ENCODE data around the gene IFT122.

IFT122 gene

DNA sequence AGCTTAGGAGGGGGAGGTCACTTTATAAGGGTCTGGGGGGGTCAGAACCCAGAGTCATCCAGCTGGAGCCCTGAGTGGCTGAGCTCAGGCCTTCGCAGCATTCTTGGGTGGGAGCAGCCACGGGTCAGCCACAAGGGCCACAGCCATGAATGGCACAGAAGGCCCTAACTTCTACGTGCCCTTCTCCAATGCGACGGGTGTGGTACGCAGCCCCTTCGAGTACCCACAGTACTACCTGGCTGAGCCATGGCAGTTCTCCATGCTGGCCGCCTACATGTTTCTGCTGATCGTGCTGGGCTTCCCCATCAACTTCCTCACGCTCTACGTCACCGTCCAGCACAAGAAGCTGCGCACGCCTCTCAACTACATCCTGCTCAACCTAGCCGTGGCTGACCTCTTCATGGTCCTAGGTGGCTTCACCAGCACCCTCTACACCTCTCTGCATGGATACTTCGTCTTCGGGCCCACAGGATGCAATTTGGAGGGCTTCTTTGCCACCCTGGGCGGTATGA is 88.6 kb downstream of the IFT122 start, which contains the start of gene RHO:
RHO (plus strand) TSS at position 51 of the 512 bp plus-strand sequence; CDS start at position 146, 95 bp downstream.
- TF ChIP-seq CTCF (IDR thresholded peaks at IDR 0.05; ENCODE audit: insufficient read depth, low read depth, low read length, missing control alignments), result no peak
- no peak within 1 kb of the TSS for H3K4me3 ChIP-seq (ENCODE audit: low read depth, low read length)
- DNase-seq (ENCODE audit: low read depth), result no peak

GRCh38 chr3:129529436-129530210 is 89.6 kb downstream of the IFT122 start:
- H3K4me3 ChIP-seq (ENCODE audit: low read depth, low read length), result no peak overlapping the region
- no peak for TF ChIP-seq CTCF (IDR thresholded peaks at IDR 0.05; ENCODE audit: insufficient read depth, low read depth, low read length, missing control alignments)
- no peak for DNase-seq (ENCODE audit: low read depth)

GRCh38 chr3:129530251-129530791 is 90.3 kb downstream of the IFT122 start:
- TF ChIP-seq CTCF (IDR thresholded peaks at IDR 0.05; ENCODE audit: insufficient read depth, low read depth, low read length, missing control alignments), result no peak
- no peak overlapping the region for H3K4me3 ChIP-seq (ENCODE audit: low read depth, low read length)
- DNase-seq (ENCODE audit: low read depth), result no peak

GRCh38 chr3:129530821-129531220 is 90.8 kb downstream of the IFT122 start:
- no peak for DNase-seq (ENCODE audit: low read depth)
- TF ChIP-seq CTCF (IDR thresholded peaks at IDR 0.05; ENCODE audit: insufficient read depth, low read depth, low read length, missing control alignments), result no peak
- no peak overlapping the region for H3K4me3 ChIP-seq (ENCODE audit: low read depth, low read length)

DNA sequence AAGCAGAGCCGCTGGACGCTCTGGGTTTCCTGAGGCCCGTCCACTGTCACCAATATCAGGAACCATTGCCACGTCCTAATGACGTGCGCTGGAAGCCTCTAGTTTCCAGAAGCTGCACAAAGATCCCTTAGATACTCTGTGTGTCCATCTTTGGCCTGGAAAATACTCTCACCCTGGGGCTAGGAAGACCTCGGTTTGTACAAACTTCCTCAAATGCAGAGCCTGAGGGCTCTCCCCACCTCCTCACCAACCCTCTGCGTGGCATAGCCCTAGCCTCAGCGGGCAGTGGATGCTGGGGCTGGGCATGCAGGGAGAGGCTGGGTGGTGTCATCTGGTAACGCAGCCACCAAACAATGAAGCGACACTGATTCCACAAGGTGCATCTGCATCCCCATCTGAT is 91.7 kb downstream of the IFT122 start:
- no peak overlapping the region for H3K4me3 ChIP-seq (ENCODE audit: low read depth, low read length)
- no peak for DNase-seq (ENCODE audit: low read depth)
- no peak for TF ChIP-seq CTCF (IDR thresholded peaks at IDR 0.05; ENCODE audit: insufficient read depth, low read depth, low read length, missing control alignments)

DNA sequence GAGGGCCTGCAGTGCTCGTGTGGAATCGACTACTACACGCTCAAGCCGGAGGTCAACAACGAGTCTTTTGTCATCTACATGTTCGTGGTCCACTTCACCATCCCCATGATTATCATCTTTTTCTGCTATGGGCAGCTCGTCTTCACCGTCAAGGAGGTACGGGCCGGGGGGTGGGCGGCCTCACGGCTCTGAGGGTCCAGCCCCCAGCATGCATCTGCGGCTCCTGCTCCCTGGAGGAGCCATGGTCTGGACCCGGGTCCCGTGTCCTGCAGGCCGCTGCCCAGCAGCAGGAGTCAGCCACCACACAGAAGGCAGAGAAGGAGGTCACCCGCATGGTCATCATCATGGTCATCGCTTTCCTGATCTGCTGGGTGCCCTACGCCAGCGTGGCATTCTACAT is 92.2 kb downstream of the IFT122 start:
- no peak for DNase-seq (ENCODE audit: low read depth)
- no peak for TF ChIP-seq CTCF (IDR thresholded peaks at IDR 0.05; ENCODE audit: insufficient read depth, low read depth, low read length, missing control alignments)
- no peak overlapping the region for H3K4me3 ChIP-seq (ENCODE audit: low read depth, low read length)
